GM12864 (cell line): Measurements from ENCODE around the gene APOBEC4.

ENCODE experiments used
- DNase-seq: peaks from one replicate; pipeline ENCODE4 v3.0.0-alpha.2; 2011; ENCODE audit warnings: low read depth
- H3K4me3 ChIP-seq: 2 replicates; pipeline ENCODE4 v1.5.1; 2011; ENCODE audit warnings: mild to moderate bottlenecking, low read depth, low read length, control low read depth
- TF ChIP-seq, protein P1 (sequence below): IDR thresholded peaks from 2 replicates; pipeline ENCODE4 v1.5.1; 2011; ENCODE audit warnings: low read depth, mild to moderate bottlenecking, moderate library complexity, low read length, control low read depth, inconsistent platforms; ENCODE audit errors: missing control alignments

APOBEC4 gene

DNA sequence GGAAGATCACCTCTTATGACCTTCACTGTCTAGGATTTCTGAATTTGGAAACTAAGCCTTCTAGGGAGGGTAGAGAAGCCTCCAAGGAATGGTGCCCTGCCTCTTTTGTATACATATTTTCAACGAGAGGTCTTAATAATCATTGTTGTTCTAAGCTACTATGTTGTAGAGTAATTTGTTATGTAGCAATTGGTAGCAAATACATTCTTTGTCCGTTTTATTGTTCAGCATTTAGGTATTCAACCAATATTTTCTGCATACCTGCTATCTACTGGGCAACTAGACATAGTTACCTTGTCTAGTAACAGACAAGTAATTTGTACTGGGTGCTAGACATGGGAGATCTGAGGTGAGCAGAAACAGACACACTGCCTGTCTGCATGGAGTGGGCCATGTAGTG is 42.1 kb downstream of the APOBEC4 start:
- TF ChIP-seq, protein P1, sequence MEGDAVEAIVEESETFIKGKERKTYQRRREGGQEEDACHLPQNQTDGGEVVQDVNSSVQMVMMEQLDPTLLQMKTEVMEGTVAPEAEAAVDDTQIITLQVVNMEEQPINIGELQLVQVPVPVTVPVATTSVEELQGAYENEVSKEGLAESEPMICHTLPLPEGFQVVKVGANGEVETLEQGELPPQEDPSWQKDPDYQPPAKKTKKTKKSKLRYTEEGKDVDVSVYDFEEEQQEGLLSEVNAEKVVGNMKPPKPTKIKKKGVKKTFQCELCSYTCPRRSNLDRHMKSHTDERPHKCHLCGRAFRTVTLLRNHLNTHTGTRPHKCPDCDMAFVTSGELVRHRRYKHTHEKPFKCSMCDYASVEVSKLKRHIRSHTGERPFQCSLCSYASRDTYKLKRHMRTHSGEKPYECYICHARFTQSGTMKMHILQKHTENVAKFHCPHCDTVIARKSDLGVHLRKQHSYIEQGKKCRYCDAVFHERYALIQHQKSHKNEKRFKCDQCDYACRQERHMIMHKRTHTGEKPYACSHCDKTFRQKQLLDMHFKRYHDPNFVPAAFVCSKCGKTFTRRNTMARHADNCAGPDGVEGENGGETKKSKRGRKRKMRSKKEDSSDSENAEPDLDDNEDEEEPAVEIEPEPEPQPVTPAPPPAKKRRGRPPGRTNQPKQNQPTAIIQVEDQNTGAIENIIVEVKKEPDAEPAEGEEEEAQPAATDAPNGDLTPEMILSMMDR, result no peak

DNA sequence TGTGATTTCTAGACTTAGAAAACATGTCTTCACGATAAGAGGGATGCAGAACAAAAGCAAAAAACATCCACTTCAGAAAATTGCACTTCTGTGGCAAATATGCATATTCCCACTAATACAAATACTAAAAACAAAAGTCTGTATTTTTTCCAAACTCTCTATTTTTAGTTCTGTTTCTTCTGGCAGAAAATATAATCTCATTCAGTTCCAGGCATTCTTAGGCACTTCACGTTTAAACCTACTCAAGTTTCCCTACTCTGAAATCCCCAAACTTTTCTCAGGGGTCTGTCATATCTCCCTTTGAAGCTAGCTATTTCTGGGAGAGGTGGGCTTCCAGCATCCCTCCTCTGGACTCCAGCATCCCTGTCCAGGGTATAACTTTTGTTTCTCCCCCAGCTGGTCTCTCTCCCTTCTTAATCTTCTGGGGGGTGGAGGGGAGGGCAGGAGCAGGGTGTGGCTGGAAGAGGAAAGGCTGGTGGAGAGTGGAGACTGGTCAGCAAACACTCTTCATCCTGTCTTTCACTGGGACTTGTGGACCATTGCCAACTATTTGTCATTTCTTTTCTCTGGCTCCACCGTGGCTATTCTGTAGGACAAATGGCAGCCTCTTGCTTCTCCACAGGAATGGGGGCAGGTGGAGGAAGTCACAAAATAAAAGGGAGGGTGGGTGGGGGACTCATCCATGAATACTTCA is 43.2 kb downstream of the APOBEC4 start:
- no peak for DNase-seq
- H3K4me3 ChIP-seq, result no peak overlapping the region
- TF ChIP-seq, protein P1, result no peak

More for the DNA sequence above, 42.1 kb downstream of the APOBEC4 start:
- DNase-seq, result no peak
- H3K4me3 ChIP-seq, result no peak overlapping the region

DNA sequence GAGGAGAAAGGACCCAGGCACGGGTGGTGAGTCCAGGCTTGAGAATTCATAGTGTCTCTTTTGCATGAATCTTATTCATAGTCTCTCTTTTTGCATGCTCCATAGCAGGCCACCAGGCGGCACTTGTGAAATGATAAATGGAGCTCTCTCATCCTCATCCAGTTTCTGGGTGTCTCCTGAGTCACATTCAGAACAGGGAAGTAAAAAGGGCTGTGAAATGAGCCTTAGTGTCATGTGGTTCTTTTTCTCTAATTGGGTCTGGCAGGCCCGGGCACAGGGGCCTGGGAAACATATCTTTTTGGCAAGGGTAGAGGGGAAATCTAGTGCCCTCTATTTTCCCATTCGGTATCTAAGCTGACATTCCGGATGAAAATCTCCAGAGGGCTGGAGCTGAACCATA is 43.8 kb downstream of the APOBEC4 start:
- no peak overlapping the region for H3K4me3 ChIP-seq

DNA sequence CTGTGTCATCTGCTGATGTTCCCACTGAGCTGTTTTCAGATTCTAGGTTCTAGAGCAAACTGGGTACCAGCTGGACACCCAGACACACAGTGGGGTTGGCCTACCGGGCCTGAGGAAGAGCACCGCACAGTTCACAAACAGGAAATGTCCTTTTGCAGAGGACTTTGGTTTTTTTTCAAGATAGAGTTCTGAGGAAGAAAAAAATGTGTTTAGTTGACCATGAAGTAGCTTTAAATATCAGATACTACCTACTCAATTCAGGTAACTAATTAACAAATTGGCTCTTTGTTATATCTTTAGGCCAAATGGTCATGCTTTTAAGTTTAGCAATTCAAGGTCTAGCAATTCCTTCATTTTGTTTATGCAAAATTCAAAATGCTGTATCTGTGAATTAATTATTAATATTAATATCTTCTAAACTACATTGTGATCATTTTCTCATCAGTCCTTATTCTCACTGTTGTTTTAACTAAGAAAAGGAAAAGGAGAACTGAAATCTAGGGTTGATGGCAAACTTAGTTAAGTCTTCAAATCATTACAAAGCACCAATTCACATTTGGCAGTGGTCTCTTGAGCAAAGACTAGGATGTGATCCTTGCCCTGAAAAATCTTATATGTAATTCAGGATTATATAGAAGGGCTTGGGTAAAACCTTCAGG is 45.7 kb downstream of the APOBEC4 start:
- TF ChIP-seq, protein P1, result no peak
- no peak for DNase-seq
- no peak overlapping the region for H3K4me3 ChIP-seq

More for the DNA sequence above, 43.8 kb downstream of the APOBEC4 start:
- DNase-seq, result no peak
- TF ChIP-seq, protein P1, result peak; percentile 69

DNA sequence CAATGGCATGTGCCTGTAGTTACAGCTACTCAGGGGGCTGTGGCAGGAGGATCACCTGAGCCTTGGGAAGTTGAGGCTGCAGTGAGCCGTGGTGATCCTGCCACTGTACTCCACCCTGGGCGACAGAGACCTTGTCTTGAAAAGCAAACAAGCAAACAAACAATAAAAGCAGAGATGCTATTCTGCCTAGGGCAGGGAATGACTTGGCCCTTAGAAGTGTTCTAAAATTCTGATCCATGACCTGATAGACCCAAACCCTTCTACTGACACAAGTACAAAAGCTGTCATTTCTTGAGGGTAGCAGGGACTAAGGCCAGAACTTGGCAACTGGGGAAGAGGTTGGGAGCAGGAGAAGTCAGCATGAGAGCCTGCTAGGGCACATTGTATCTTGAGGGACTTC is 47.2 kb downstream of the APOBEC4 start:
- DNase-seq, result no peak
- TF ChIP-seq, protein P1, result no peak
- H3K4me3 ChIP-seq, result no peak overlapping the region

DNA sequence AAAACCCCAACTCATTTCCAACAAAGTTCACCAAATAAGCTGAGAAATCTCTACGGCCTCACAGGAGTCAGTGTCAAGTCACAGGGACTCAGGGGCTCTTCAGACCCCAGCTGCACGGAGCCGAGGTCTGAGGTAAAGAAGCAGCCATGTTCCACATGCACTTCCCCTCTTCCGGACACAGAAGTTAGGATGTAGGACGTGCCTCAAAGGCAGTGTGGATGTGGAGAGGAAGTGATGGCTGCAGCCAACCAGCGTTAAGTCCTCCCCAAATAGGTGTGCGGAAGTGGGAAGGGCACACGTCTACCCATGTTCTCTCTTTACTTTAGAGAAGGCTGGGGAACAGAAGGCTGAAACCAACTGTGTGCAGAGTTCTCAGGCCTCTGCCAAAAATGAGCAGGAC is 48.3 kb downstream of the APOBEC4 start:
- H3K4me3 ChIP-seq, result peak overlapping the region; percentile 32
- TF ChIP-seq, protein P1, result no peak
- peak; percentile 73 for DNase-seq
